ENCODE data around the gene CDK5RAP1. TPM values are rescaled to one million over a fixed set of nuclear protein-coding genes. Genes with fewer than 3 reads are reported as not detected.

CDK5RAP1 gene
- total and polyA plus RNA-seq, 2 of the 4 experiments (the other 2 are of a cell fraction), result 23.9 to 28.1 TPM

- Histone ChIP-seq H3K9me3 (ENCODE audit: control insufficient read depth, insufficient read depth, low read length) (no peaks in the 10 kb centered on the region), H3K79me1 (ENCODE audit: low read depth in 1 of 2, low read length in 2 of 2) (no peaks in the 10 kb centered on the region), H4K91ac (ENCODE audit: insufficient read depth, low read depth, low read length) (no peak overlapping the region), H2AK5ac (ENCODE audit: low read depth, low read length) (no peak overlapping the region), H3K18ac (ENCODE audit: low read depth, low read length) (no peak overlapping the region), H2AK9ac (replicated peaks; ENCODE audit: low read depth, low read length, poor library complexity) (no peak overlapping the region), H3K9ac (ENCODE audit: low read depth, low read length) (no peak overlapping the region), H3K14ac (replicated peaks; ENCODE audit: low read depth, low read length) (no peak overlapping the region), H3K23ac (ENCODE audit: low read depth, low read length) (no peak overlapping the region), H3K56ac (ENCODE audit: extremely low read depth, insufficient read depth, low read length) (no peak overlapping the region), H3K4me3 (ENCODE audit: insufficient read depth, low read depth, low read length) (no peak overlapping the region), H2BK120ac (ENCODE audit: low read depth, low read length) (no peak overlapping the region), H4K5ac (ENCODE audit: low read depth, low read length) (no peak overlapping the region), H3K27ac (ENCODE audit: insufficient read depth, low read length) (no peak overlapping the region), H4K8ac (ENCODE audit: low read depth in 2 of 2, low read length in 2 of 2) (no peak overlapping the region), H4K20me1 (ENCODE audit: insufficient read depth, low read length) (no peaks in the 10 kb centered on the region), H2BK5ac (ENCODE audit: low read depth, low read length, poor library complexity, severe bottlenecking) (no peak overlapping the region), H2BK15ac (ENCODE audit: low read depth, low read length) (no peak overlapping the region), H3K4me2 (ENCODE audit: low read depth, low read length) (no peak overlapping the region), H2AFZ (replicated peaks; ENCODE audit: low read length, poor library complexity) (no peak overlapping the region), H3K4ac (ENCODE audit: low read depth, low read length) (no peak overlapping the region), H3K4me1 (ENCODE audit: control insufficient read depth, insufficient read depth, low read length) (peaks cover 2% of the 10 kb centered on the region; the same call in 1 of the 2 replicates), H2BK20ac (ENCODE audit: low read depth, low read length) (no peak overlapping the region), H3K27me3 (ENCODE audit: control insufficient read depth, insufficient read depth, low read length) (no peaks in the 10 kb centered on the region), H3K36me3 (ENCODE audit: control insufficient read depth, insufficient read depth, low read length) (peaks cover 37% of the 10 kb centered on the region), H3K9me1 (ENCODE audit: insufficient read depth, low read length) (0 out of 2 replicates have a peak, but pooled peaks cover 2% of the 10 kb centered on the region)
- dilution Hi-C loops (cut with HindIII; ENCODE audit: low sequenced_read_pairs, unreplicated experiment) (no loop called here), intact Hi-C loops (cut with micrococcal nuclease) (no loop called here), in situ Hi-C loops (cut with MboI; ENCODE audit: low sequenced_read_pairs) (no loop called here)
- ChIA-PET POLR2A (ENCODE audit: unreplicated experiment) (no interaction called here), CTCF (no interaction called here)
- 100% methylated on average over 1 of the region's 8 CpGs; no CpG with 5 or more reads in 1 of the 2 experiments for WGBS, 2 experiments (ENCODE audit: extremely low coverage in 2 of 2, insufficient read length in 1 of 2)
- no peak for ATAC-seq (ENCODE audit: low read depth)
- BruUV-seq (replicated peaks), result no TSS peak
- no peak for DNase-seq
- TF ChIP-seq MAFK (IDR thresholded peaks at IDR 0.05; ENCODE audit: low read depth, low read length), result no peak
- TF ChIP-seq ELK1 (IDR thresholded peaks at IDR 0.05; ENCODE audit: borderline replicate concordance, low read depth, low read length), result no peak
- TF ChIP-seq CTCF (conservative IDR thresholded peaks at IDR 0.05; ENCODE audit: low read depth, low read length), result no peak
- TF ChIP-seq RCOR1 (IDR thresholded peaks at IDR 0.05; ENCODE audit: insufficient replicate concordance, low read length), result no peak
- no peak for TF ChIP-seq USF2 (IDR thresholded peaks at IDR 0.05; ENCODE audit: low read depth, low read length)
- no peak for TF ChIP-seq RAD21 (IDR thresholded peaks at IDR 0.05; ENCODE audit: low read length)
- no peak for TF ChIP-seq RFX5 (IDR thresholded peaks at IDR 0.05; ENCODE audit: low read depth, low read length)
- TF ChIP-seq MAZ (IDR thresholded peaks at IDR 0.05; ENCODE audit: borderline replicate concordance, low read depth, low read length), result no peak
- TF ChIP-seq POLR2A (IDR thresholded peaks at IDR 0.05; ENCODE audit: low read depth, low read length), result no peak
- TF ChIP-seq SMC3 (IDR thresholded peaks at IDR 0.05; ENCODE audit: low read depth, low read length), result no peak
- no peak for TF ChIP-seq CEBPB (IDR thresholded peaks at IDR 0.05; ENCODE audit: low read depth, low read length)
- TF ChIP-seq FOS (IDR thresholded peaks at IDR 0.05; ENCODE audit: low read depth, low read length), result no peak
- TF ChIP-seq MXI1 (IDR thresholded peaks at IDR 0.05; ENCODE audit: borderline replicate concordance, low read depth, low read length), result no peak
- TF ChIP-seq CHD1 (IDR thresholded peaks at IDR 0.05; ENCODE audit: low read depth, low read length), result no peak
- no peak for TF ChIP-seq BHLHE40 (IDR thresholded peaks at IDR 0.05; ENCODE audit: low read depth, low read length)
Observed at GRCh38 chr20:33359399-33360261, 41.7 kb downstream of the CDK5RAP1 start.

Measured in IMR-90 (cell line).